Hepatocyte (in vitro differentiated cells): ENCODE measurements around the gene KRT74.

Experiments
- CTCF ChIP-seq: fragments of 200-600 bp; sonication (generic); IDR thresholded peaks from 2 replicates; pipeline ENCODE4 v1.5.1; 2016; ENCODE audit warnings: antibody characterized with exemption, mild to moderate bottlenecking; ENCODE audit not compliant: poor library complexity
- EZH2phosphoT487 ChIP-seq: fragments of 200-600 bp; sonication (generic); IDR thresholded peaks from one replicate; pipeline ENCODE4 v1.6.1; 2018; ENCODE audit warnings: antibody characterized with exemption, mild to moderate bottlenecking, low read depth, moderate library complexity; ENCODE audit not compliant: unreplicated experiment, severe bottlenecking

- no peak for TF ChIP-seq EZH2phosphoT487
- TF ChIP-seq CTCF, result peak; percentile 7
Measured at GRCh38 chr12:52534482-52534881, 39.2 kb downstream of the KRT74 start.
